Astrocyte of the cerebellum (primary cell): ENCODE data around the gene PIGW.
A peak's percentile ranks its signal among the peaks of the same experiment; 100 is the strongest.

Source experiments
- DNase-seq: peaks from one replicate; pipeline ENCODE4 v3.0.0-alpha.2; 2011; ENCODE audit warnings: low read depth
- H3K4me3 ChIP-seq: 2 replicates; pipeline ENCODE4 v1.5.1; 2011; ENCODE audit warnings: mild to moderate bottlenecking, low read depth, low read length, moderate library complexity
- in situ Hi-C: cut with HindIII; loops from 2 replicates; pipeline ENCODE4 v1.10.0; 2017; ENCODE audit warnings: low sequenced_read_pairs
- TF ChIP-seq, protein P1 (sequence below): IDR thresholded peaks from 2 replicates; pipeline ENCODE4 v1.5.1; 2012; ENCODE audit warnings: low read length, low read depth, moderate library complexity, mild to moderate bottlenecking; ENCODE audit errors: missing control alignments

PIGW gene

GRCh38 chr17:36529121-36529520 is 5.7 kb upstream of the PIGW start:
- in situ Hi-C loops: no loop called here
- no peak overlapping the region for H3K4me3 ChIP-seq
- TF ChIP-seq, protein P1, sequence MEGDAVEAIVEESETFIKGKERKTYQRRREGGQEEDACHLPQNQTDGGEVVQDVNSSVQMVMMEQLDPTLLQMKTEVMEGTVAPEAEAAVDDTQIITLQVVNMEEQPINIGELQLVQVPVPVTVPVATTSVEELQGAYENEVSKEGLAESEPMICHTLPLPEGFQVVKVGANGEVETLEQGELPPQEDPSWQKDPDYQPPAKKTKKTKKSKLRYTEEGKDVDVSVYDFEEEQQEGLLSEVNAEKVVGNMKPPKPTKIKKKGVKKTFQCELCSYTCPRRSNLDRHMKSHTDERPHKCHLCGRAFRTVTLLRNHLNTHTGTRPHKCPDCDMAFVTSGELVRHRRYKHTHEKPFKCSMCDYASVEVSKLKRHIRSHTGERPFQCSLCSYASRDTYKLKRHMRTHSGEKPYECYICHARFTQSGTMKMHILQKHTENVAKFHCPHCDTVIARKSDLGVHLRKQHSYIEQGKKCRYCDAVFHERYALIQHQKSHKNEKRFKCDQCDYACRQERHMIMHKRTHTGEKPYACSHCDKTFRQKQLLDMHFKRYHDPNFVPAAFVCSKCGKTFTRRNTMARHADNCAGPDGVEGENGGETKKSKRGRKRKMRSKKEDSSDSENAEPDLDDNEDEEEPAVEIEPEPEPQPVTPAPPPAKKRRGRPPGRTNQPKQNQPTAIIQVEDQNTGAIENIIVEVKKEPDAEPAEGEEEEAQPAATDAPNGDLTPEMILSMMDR: no peak
- DNase-seq: no peak

DNA sequence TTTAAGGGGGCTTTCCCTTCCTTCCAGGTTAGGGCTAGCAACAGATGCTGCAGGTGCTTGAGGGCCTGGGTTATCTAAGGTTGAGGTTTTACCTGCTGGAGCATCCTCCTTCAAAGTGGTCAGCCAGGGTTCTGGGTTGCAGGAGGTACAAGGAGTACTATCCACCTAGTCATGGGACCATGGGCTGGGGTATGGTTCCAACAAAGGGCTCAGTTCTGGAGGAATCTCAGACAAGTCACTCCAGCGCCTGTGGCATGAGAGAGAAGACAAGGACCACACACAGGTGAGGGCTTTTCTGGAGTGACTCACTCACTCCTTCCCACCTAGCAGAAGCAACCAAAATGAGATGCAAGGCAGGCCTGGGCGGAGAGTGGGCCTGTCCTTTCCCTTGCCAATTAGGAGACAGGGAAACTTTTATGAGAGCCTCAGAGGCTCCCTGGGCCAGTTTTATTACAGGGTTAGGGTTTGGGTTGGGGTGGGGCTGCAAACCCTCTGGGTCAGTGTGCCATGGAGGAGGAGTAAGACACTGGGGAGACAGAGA is 2.3 kb upstream of the PIGW start:
- in situ Hi-C loops: no loop called here
- no peak overlapping the region for H3K4me3 ChIP-seq
- no peak for DNase-seq
- TF ChIP-seq, protein P1: no peak

DNA sequence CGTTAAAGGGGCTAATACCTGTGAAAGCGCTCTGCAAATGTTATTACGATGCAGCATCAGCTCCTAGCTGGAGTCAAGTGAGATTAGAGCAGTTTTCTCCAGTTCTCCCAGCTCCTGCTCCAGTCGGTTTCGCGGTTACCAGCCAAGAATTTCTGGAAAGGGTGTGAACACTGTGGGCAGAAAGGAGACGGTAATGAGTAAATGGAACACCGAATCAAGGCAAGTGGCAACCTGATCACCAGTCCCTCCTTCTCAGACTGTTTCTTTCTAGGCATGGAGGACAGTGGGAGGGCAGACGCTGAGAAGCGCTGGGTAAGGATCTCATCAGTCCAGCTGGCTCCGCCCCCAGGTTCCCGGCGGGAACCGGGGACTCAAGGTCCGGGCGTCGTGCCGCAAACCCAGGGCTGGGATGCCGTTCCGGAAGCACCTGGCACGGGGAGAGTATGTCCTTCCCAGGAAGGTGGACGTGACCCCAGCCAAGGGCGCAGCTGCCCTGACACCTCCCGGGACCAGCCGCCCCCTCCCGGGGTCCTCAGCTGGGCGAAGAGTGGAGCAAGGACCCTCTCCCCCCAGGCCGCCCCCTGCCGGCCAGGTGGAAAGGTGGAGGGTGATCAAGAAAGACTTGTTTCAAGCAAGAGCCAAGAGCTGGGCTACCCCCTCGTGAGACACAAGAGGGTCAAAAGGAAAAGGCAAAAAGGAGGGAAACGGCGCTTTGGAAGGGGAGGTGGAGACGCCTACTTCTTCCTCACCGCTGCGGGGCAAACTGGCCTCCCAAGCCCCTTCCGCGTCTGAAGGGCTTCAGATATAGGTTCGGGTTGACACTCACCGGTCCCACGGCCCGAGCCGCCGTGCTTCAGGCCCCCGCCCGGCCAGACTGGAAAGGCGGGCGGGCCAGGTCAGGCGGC is 600 bp upstream of the PIGW start:
- TF ChIP-seq, protein P1: peak; percentile 71
- H3K4me3 ChIP-seq: peak overlapping the region; percentile 78
- in situ Hi-C loops: no loop called here
- DNase-seq: no peak

DNA sequence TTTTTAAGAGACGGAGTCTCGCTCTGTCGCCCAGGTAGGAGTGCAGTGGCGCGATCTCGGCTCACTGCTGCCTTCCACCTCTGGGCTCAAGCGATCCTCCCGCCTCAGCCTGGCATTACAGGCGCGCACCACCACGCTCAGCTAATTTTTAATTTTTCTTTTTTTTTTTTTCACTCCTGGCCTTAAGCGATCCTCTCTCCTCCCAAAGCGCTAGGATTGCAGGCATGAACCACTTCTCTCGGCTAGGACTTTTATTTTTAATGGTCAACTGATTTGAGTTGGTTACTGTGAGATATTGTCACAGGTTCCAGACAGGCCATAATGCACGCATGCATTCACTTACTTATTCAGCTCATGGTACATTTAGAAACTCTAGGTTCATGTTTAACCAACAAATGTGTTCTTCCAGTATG is 888 bp downstream of the PIGW start:
- peak overlapping the region; percentile 78 for H3K4me3 ChIP-seq
- DNase-seq: no peak
- in situ Hi-C loops: no loop called here
- TF ChIP-seq, protein P1: no peak

DNA sequence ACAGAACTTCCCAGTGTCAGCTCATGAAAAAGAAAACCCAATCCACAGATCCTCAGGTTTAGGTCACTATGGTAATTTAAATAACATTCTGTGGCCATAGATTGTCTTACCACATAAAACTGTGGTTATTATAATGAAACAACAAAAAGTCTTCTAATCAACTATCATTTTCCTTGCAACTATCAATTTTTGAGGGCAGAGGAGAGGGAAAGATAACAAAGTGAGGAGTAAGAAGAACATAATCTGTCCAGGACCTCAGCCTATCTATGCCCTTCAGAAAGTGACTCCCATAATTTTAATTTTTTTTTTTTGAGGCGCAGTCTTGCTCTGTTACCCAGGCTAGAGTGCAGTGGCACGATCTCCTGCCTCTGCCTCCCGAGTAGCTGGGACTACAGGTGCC is 5.9 kb downstream of the PIGW start:
- in situ Hi-C loops: no loop called here
- no peak for DNase-seq
- TF ChIP-seq, protein P1: no peak
- H3K4me3 ChIP-seq: no peak overlapping the region

DNA sequence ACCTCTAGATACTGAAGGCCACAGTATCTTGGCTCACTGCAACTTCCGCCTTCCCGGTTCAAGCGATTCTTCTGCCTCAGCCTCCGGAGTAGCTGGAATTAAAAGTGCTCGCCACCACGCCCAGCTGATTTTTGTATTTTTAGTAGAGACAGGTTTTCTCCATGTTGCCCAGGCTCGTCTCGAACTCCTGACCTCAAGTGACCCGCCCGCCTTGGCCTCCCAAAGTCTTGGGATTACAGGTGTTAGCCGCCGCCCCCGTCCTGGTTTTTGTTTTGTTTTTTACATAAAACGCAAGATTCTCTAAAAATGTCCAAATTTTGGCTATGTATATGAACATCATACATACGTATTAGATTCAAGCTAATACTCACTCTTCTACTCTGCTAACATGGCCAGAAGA is 8.0 kb downstream of the PIGW start:
- TF ChIP-seq, protein P1: no peak
- in situ Hi-C loops: no loop called here
- no peak overlapping the region for H3K4me3 ChIP-seq
- DNase-seq: no peak
